SHP77 (cell line): ENCODE measurements around the gene ZNF839.
"Not testable (repeated sequence)": the region's sequence is repeated elsewhere in the genome, so short reads cannot be mapped to it uniquely, and the experiment has no call there.

ENCODE experiments used
- DNase-seq, 2 experiments: peaks; one replicate each; lab custom pipeline; 2025; lab: John Stamatoyannopoulos, UW

Gene ZNF839

DNA sequence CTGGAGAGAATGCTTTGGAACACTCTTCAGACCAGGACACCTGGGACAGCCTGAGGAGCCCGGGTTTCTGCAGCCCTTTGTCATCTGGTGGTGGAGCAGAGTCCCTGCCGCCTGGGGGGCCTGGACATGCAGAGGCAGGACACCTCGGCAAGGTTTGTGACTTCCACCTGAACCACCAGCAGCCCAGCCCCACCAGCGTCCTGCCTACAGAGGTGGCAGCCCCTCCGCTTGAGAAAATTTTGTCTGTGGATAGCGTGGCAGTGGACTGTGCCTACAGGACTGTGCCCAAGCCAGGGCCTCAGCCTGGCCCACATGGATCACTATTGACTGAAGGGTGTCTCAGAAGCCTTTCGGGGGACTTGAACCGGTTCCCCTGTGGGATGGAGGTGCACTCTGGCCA is 22.0 kb downstream of the ZNF839 start:
- DNase-seq = no peak

DNA sequence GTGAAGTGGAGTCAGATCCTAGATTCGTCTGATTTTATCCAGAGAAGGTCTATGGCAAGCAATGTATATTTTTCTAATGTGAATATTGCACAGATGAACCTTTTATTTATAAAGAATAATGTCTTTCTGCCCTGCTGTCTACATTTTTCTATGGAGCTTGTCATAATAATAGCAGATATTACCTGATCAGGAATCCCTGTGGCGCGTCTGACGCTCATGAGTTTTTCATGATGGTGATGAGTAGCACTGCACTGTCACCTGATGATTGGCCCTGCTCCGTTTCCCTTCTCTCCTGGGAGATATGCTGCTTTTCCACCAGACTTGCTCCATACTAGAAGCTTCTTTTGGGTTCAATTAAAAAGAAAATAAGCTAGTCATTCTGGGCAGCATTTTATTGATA is 22.7 kb downstream of the ZNF839 start:
- DNase-seq = no peak

DNA sequence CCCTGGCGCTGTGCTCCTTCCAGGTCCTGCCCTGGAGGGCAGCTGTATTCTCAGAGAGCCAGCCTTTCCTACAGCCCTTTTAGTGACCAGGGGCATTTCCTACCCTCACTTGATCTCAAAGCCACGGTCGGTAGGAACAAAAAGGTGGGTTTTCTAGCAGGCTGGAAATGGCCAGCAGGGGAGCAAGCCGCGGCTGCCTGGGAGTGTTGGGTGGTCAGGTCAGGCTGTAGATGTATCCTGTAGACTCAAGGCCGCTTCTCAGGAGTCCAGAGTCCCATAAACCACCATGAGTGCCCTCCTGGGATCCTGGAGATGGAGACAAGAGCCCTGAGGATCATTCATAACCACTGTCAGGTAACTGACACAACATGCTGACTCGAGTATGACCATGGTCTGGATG is 24.5 kb downstream of the ZNF839 start:
- DNase-seq = no peak

DNA sequence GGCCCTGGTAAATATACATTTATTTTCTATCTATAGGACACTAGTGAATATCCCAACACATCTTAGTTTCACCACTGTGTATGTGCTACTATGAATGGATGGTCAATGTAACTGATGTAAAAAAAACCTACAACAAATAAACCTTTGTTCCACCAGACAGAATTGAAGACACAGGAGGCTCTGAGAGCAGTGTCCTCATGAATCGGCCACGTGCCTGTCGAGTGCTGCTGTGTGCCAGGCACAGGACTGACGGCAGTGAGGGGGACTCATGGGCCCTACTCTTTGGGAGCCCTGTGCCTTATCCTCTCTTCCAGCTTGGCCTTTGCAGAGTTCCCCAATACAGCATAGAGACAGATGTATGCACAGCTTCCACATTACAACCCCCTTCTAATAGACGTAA is 24.9 kb downstream of the ZNF839 start:
- DNase-seq = no peak

DNA sequence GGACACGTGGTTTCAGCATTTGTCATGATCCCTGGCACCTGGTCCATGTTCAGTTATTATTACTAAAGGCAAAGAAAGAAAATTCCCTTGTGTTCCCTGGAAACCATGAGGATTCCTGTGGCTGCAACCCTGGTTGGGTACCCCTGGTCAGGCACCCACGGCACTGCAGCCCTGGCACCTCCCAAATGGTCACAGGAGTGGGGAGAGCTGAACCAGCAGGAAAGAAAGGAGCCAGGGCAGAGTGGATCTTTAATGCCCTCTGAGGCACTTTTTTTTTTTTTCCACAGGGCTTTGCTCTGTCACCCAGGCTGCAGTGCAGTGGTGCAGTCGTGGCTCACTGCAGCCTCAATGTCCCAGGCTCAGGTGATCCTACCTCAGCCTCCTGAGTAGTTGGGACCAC is 25.7 kb downstream of the ZNF839 start:
- no peak for DNase-seq

DNA sequence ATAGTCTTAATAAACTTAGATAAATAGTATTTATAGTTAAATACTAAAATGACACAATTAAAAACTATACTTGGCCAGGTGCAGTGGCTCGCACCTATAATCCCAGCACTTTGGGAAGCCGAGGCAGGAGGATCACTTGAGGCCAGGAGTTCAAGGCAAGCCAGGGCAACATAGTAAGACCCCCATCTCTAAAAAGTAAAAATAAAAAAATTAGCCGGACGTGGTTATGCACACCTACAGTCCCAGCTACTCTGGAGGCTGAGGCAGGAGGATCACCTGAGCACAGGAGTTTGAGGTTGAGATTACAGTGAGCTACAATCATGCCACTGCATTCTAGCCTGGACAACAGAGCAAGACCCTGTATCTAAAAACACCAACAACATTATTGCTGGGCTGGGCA is 27.1 kb downstream of the ZNF839 start:
- no peak for DNase-seq

DNA sequence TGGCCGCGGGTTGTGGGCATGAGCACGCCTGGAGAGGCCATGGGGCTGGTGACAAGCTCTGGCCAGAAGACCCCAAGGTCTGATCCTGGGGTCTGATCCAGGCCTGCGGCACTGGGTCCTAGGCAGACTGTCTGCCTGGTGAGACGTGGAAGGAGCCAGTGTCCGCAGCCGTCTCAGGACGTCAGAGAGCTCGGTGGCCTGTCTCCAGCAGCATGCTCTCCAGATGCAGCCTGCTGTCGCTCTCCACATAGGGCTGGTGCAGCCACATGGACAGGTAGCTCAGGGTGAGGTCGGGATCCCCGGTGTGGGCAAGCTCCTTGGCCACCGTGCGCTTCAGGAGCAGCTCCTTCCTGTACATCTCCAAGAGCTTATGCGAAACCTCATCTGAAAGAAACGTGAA is 28.8 kb downstream of the ZNF839 start:
- no peak for DNase-seq

DNA sequence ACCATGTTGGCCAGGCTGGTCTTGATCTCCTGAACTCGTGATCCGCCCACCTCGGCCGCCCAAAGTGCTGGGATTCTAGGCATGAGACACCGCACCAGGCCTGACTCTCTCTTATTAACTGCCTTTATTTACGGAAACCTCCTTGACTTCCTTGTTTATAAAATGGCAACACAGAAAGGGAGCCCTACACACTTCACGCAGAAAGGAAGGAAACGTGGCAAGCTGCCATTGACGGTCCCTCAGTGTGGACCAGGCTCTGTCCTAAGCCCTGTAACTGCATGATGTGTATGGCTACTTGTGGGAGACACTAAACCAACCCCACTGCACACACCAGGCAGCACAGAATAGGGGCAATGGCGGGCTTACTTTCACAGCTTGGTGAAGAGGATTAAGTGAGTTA is 31.5 kb downstream of the ZNF839 start:
- DNase-seq = no peak

DNA sequence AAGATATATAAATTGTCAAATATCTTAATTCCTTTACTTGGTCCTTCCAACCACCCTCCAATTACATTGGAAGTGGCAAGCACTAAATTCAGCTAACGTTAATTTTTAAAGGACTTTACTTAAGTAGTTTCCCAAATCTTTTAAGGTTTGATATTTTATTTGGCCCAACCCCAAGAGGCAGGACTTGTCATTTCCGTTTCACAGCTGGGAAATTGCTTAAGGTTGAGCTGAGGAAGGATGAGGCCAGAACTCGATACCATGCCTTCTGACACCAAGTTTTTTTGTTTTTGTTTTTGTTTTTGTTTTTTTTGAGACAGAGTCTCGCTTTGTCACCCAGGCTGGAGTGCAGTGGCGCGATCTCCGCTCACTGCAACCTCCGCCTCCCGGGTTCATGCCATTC is 32.0 kb downstream of the ZNF839 start:
- not testable (repeated sequence) for DNase-seq

DNA sequence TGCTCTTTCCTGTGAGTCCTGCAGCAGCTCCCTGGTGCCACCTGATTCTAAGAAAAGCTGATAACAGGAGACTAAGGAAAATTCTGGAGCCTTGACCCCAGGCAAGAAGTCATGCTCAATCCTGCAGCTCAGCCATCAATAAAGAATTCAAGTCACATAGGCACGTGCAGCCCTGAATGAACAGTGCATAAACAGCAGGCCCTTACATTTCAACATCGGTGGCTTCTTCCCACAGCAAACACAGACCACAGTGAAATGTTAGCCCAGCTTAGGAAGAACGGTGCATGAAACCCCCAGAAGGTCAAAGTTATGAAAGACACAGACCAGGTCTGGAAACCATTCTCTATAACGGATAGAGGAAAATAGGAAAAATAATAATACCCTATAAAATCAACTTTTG is 32.7 kb downstream of the ZNF839 start:
- DNase-seq = no peak

DNA sequence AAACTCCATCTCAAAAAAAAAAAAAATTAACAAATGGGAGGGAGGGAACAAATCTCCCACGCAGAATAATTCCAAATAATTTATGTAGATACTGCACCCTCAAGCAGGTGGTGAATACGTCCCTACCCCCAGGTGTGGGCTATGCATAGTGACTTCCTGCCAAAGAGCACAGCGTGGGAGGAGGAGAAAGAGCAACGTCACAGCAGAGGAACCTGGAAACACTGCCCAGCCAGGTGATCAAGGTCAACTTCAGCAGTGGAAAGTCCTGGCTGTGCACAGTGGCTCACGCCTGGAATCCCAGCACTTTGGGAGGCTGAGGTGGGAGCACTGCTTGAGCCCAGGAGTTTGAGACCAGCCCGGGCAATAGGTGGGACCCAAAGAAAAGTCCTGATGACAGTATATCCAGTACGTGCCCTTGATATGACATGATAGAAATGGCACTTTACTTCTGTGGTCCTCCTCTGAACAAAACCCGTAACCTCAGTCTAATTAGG is 33.6 kb downstream of the ZNF839 start:
- no peak for DNase-seq

DNA sequence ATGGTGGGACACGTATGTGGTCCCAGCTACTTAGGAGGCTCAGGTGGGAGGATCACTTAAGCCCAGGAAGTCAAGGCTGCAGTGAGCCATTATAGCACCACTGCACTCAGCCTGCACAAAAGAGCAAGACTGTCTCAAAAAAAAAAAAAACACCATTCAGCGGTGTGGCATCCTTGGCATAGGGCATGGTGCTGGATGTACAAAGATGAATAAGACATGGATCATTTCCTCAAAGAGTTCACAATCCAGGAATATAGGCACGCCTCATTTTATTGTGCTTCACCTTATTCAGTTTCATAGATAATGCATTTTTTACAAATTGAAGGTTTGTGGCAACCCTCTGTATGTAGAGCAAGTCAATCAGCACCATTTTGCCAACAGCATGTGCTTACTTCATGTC is 36.7 kb downstream of the ZNF839 start:
- DNase-seq = no peak

DNA sequence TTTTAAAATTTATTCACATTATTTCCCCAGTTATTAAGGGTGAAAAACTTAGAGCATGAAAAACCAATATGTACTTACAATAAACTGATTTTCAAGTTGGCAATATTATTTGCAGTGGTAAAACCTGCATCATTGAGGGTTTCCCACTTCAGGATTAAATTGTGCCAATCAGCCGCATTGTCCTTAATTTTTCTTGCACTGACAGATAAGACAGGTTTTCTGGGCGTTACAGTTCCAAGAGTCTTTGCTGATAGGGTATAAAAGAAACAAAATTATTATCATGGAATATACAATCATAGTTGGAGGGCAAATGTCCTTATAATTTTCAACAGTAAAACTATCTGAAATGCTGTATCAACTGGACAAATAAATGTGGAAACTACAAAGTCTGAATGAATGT is 39.8 kb downstream of the ZNF839 start:
- DNase-seq = no peak

DNA sequence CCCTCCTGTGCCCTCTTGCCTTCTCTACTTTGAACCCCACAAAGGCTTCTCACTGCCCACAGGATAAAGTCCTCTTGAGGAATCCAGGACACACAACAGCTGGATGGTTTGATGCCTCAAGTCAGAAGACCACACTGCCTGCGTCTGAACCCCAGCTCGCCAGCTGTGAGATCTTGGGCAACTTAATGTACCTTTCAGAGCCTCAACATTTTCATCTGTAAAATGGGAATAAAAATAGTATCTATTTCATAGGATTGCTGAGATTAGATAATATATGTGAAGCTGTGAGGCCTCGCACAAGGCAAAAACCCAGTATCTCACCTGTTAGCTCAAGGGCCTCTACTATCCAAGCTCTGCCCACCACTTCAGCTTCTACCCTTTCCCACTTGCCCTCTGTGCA is 40.8 kb downstream of the ZNF839 start:
- DNase-seq = no peak

DNA sequence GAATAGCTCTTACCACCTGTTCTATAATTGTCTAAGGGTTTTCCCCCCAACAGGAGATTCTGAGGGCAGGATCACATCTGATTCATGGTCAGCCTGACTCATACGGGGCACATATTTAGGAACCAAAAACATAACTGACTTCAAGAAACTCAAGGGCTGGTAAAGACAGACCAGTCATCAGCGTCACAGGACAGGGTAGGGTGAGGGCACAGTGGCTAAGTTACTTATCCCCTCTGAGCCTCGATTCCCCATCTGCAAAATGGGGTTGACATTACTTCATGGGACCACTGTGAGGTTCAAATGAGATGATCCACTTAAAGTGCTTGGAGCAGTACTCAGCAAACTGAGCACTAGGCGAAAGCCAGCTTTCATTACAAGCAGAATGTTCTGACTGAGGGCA is 42.5 kb downstream of the ZNF839 start:
- no peak for DNase-seq

DNA sequence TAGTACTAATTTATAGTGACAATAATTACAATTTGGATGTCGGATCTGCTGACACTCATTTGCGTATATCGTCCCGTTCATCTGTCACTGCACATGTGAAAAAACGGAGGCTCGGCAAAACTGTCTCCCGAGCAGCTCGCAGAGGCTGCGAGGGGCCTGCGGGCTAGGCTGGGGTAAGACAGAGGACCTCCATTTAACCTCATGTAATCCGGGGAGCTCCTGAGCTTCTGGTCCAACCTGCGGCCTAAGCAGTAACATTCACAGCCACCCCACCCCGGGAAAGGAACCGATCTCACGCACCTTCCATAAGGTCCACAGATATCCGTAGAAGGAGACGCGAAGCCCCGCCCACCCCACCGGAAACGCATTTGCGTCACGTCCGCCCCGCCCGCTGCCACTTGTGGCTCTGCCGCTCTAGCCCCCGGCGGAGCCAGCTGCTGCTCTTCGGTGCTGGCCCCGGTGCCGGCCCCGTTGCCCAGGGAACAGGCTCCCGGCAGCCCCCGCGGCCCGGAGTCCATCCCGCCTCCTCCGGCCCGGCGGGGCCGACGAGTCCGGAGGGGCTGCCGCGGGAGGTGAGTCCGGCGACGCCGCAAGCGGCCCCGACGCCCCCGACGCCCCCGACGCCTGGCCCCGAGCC is 43.1 kb downstream of the ZNF839 start, which contains the start of the genes CINP and TECPR2:
Gene CINP (minus strand): TSS at position 346 of the 637 bp plus-strand sequence. CDS start 39 bp downstream, at position 307.
Gene TECPR2 (plus strand): TSS at position 397 of the 637 bp plus-strand sequence. CDS start 13,781 bp downstream, outside the sequence.
- peak; percentile 84 to 97 for DNase-seq

DNA sequence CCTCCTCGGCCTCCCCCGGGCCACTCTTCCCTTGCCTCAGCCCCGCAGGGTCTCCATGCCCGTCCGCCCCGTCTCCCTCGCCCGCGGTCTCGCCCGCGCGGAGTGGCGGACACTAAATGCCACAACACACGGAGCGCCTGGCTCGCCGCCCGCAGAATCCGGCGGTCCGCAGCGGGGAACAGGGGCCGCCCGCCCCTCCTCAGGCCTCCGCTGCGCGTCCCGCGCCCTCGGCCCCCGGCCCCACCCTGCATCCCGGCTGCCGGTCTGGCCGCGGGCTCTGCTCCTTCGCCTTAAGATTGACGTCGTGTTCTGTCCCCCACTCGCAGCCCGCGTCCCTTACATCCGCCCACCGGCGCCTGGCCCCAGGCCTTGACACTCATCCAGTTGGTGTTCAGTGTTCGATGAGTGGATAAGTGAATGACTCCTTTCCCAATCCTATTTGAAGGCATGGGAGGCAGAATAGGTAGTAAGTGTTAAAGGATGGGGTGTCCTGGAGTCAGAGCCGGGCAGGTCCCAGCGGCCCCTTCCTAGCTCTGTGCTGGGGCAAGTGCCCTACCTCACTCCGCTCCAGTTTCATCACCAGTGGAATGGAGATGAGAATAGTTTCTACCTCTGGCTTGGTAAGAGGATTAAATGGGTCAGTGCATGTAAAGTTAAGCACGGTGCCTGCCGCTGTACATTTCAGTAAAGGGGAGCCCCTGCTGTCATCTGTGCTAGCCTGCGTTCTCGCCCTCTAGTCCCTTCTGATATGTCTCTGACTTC is 43.8 kb downstream of the ZNF839 start:
- DNase-seq = peak in 1 of 2 experiments; percentile 29

DNA sequence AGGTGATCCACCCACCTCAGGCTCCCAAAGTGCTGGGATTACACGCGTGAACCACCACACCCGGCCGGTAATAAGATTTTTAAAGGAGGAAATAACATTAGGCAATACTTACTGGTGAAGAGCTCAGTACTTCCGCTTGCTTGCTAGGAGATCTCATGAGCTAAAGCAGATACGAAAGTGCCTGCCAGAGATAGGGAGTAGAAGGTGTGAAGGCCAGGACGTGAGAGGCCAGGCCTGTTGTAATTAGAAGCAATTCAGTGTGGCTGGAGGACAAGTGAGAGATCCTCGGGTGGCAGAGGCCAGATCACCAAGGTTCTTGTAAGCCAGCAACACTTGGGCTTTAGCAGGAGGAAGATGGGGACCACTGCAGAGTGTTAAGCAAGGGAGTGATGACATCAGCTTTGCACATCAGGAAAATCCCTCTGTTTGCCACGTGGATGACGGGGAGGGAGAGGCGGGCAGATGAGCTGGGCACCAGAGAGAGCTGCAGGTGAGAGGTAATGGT is 50.8 kb downstream of the ZNF839 start:
- no peak for DNase-seq

DNA sequence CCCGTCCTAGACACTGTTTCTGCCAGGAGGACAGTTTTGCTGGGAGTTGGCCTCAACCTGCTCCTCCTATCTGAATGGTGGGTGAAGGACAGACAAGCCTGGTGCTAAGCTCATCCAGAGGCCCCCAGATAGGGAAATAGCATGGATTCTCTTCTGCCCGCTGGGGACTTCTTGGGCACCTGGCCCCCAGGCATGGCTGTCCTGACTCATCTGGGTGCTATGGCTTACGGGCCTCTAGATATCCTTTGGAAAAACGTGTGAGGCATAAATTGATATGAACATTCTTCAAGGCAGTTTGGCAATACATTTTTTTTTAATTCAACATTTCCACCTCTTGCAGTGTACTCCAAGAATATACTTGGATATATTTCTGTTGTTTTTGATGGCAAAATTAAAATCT is 51.8 kb downstream of the ZNF839 start:
- no peak for DNase-seq

DNA sequence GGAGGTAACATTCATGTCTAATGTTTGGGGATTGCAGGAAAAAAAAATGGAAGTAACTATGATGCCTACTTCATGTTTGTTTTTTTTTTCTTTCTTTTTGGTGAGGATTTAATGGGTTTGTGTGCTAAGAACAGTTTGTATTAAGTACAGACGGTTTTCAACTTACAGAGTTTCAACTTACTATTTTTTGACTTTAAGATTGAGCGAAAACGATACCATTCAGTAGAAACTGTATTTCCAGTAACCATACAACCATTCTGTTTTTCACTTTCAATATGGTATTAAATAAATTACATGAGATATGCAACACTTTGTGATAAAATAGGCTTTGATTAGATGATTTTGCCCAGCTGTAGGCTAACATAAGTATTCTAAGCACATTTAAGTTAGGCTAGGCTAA is 53.6 kb downstream of the ZNF839 start:
- DNase-seq = no peak

DNA sequence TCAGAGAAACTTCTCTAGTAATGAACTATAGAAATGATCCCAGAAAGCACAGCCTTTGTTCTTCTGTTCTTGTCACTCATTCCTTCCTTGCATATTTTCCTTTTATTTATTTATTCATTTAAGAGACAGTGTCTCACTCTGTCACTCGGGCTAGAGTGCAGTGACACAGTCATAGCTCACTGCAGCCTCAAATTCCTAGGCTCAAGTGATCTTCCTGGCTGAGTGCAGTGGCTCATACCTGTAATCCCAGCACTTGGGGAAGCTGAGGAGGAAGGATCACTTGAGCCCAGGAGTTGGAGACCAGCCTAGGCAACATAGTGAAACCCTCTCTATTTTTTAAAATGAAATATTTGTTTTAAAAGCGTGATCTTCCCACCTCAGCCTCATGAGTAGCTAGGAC is 54.7 kb downstream of the ZNF839 start:
- no peak for DNase-seq

DNA sequence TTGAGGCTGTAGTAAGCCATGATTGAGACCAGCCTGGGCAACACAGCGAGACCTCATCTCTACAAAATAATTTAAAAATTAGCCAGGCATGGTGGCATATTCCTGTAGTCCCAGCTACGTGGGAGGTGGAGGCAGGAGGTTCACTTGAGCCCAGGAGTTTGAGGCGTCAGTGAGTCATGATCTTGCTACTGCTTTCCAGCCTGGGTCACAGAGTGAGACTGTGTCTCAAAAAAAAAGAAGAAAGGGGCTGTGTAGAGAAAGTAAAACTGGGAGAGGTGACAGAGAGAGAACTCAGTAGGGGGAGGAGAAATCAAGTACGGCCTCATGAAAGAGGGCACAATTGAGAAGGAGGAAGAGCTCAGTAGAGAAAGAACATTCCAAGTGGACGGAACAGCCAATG is 55.6 kb downstream of the ZNF839 start:
- no peak for DNase-seq

DNA sequence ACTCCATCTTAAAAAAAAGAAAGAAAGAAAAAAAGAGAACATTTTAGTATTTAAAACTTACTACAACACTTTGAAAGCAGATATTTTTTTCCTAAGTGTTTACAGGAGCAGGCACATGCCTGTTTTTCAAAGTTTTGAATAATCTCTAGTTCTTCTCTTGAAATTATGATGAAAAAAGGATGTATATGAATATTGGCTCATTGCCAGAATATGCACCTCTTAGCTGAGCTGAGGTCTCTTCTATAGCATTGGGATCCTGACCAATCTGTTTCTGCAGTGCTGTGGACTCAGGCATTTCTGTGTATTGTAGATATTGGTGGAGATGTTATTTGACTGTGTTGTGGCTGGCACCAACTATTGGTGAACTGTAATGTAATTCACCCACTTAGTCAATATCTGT is 58.1 kb downstream of the ZNF839 start:
- DNase-seq = no peak
